DND-41 (cell line): ENCODE results near the gene FANCE.
"Not testable (repeated sequence)": the region's sequence is repeated elsewhere in the genome, so short reads cannot be mapped to it uniquely, and the experiment has no call there.

Source experiments
- ATAC-seq: fragments of 200-7000 bp; cut with Tn5 transposase; 3 replicates; pipeline ENCODE4 v1.9.1; 2021; ENCODE audit warnings: low read depth; ENCODE audit not compliant: insufficient read depth
- DNase-seq: peaks from one replicate; pipeline ENCODE4 v3.0.0-alpha.2; 2020
- H2AFZ ChIP-seq: 2 replicates; pipeline ENCODE4 v1.6.0; 2012; ENCODE audit warnings: low read depth, low read length
- H3K27ac ChIP-seq: 2 replicates; pipeline ENCODE4 v1.5.1; 2012; ENCODE audit warnings: low read length, inconsistent platforms
- H3K27me3 ChIP-seq: fragments of 200-600 bp; sonication (generic); 2 replicates; pipeline ENCODE4 v1.6.0; 2012; ENCODE audit warnings: low read length, mild to moderate bottlenecking, inconsistent platforms; ENCODE audit not compliant: insufficient read depth, poor library complexity
- H3K36me3 ChIP-seq: 2 replicates; pipeline ENCODE4 v1.5.1; 2012; ENCODE audit warnings: low read length, inconsistent platforms; ENCODE audit not compliant: insufficient read depth
- H3K4me1 ChIP-seq: 2 replicates; pipeline ENCODE4 v1.5.1; 2012; ENCODE audit warnings: mild to moderate bottlenecking, low read length; ENCODE audit not compliant: insufficient read depth
- H3K4me2 ChIP-seq: 2 replicates; pipeline ENCODE4 v1.6.0; 2012; ENCODE audit warnings: mild to moderate bottlenecking, moderate library complexity, low read length, inconsistent platforms; ENCODE audit not compliant: insufficient read depth
- H3K4me3 ChIP-seq, 2 experiments: fragments of 200-600 bp in 1 of 2; shearing (Covaris generic) in 1 of 2; 2 replicates each; pipeline ENCODE4 v1.5.1; 2012 to 2016; ENCODE audit warnings: inconsistent platforms in 2 of 2, low read length in 2 of 2, mild to moderate bottlenecking in 2 of 2, low read depth in 1 of 2, moderate library complexity in 1 of 2
- H3K79me2 ChIP-seq: 2 replicates; pipeline ENCODE4 v1.6.0; 2012; ENCODE audit warnings: low read length, inconsistent platforms; ENCODE audit not compliant: insufficient read depth
- H3K9ac ChIP-seq: 2 replicates; pipeline ENCODE4 v1.6.0; 2012; ENCODE audit warnings: low read depth, mild to moderate bottlenecking, inconsistent platforms, low read length, moderate library complexity
- H3K9me3 ChIP-seq: 2 replicates; pipeline ENCODE4 v1.5.1; 2012; ENCODE audit warnings: low read length, moderate library complexity, mild to moderate bottlenecking, inconsistent platforms; ENCODE audit not compliant: insufficient read depth, severe bottlenecking
- H4K20me1 ChIP-seq: 2 replicates; pipeline ENCODE4 v1.6.0; 2012; ENCODE audit warnings: low read length; ENCODE audit not compliant: insufficient read depth
- EZH2 ChIP-seq: IDR thresholded peaks from 3 replicates; pipeline ENCODE4 v1.6.1; 2012; ENCODE audit warnings: borderline replicate concordance, low read depth, mild to moderate bottlenecking, moderate library complexity, low read length, inconsistent platforms; ENCODE audit not compliant: severe bottlenecking
- TF ChIP-seq, protein P1 (sequence below): IDR thresholded peaks from 2 replicates; pipeline ENCODE4 v1.5.1; 2012; ENCODE audit warnings: borderline replicate concordance, low read length, moderate library complexity, mild to moderate bottlenecking; ENCODE audit not compliant: poor library complexity, severe bottlenecking; ENCODE audit errors: extremely low read depth

FANCE gene

GRCh38 chr6:35432291-35432690 lies 19.8 kb upstream of the FANCE start:
- no peak for TF ChIP-seq EZH2
- TF ChIP-seq, protein P1, sequence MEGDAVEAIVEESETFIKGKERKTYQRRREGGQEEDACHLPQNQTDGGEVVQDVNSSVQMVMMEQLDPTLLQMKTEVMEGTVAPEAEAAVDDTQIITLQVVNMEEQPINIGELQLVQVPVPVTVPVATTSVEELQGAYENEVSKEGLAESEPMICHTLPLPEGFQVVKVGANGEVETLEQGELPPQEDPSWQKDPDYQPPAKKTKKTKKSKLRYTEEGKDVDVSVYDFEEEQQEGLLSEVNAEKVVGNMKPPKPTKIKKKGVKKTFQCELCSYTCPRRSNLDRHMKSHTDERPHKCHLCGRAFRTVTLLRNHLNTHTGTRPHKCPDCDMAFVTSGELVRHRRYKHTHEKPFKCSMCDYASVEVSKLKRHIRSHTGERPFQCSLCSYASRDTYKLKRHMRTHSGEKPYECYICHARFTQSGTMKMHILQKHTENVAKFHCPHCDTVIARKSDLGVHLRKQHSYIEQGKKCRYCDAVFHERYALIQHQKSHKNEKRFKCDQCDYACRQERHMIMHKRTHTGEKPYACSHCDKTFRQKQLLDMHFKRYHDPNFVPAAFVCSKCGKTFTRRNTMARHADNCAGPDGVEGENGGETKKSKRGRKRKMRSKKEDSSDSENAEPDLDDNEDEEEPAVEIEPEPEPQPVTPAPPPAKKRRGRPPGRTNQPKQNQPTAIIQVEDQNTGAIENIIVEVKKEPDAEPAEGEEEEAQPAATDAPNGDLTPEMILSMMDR, result no peak
- no peak overlapping the region for H3K27ac ChIP-seq
- H3K9me3 ChIP-seq, result peaks cover 15% of the 10 kb centered on the region
- no peaks in the 10 kb centered on the region for H4K20me1 ChIP-seq
- no peak overlapping the region for H3K4me3 ChIP-seq
- no peak overlapping the region for H2AFZ ChIP-seq
- H3K4me1 ChIP-seq, result no peaks in the 10 kb centered on the region
- DNase-seq, result no peak
- H3K9ac ChIP-seq, result no peak overlapping the region
- ATAC-seq, result no peak
- H3K27me3 ChIP-seq, result no peaks in the 10 kb centered on the region
- no peak overlapping the region for H3K4me2 ChIP-seq
- H3K36me3 ChIP-seq, result 0 out of 2 replicates have a peak, but pooled peaks cover 4% of the 10 kb centered on the region
- H3K79me2 ChIP-seq, result no peaks in the 10 kb centered on the region

GRCh38 chr6:35432702-35433101 lies 19.4 kb upstream of the FANCE start:
- not testable (repeated sequence) for H3K27me3 ChIP-seq, DNase-seq, H3K4me2 ChIP-seq, H3K27ac ChIP-seq, H3K79me2 ChIP-seq, ATAC-seq, H3K4me3 ChIP-seq, H3K9ac ChIP-seq, H3K4me1 ChIP-seq, H2AFZ ChIP-seq, H4K20me1 ChIP-seq, H3K36me3 ChIP-seq
- peaks cover 15% of the 10 kb centered on the region for H3K9me3 ChIP-seq

- Histone ChIP-seq H4K20me1 (no peaks in the 10 kb centered on the region), H3K4me3 (no peak overlapping the region), H3K4me2 (no peak overlapping the region), H3K9me3 (no peaks in the 10 kb centered on the region), H2AFZ (no peak overlapping the region), H3K27ac (no peak overlapping the region), H3K9ac (no peak overlapping the region), H3K4me1 (no peaks in the 10 kb centered on the region), H3K79me2 (no peaks in the 10 kb centered on the region), H3K27me3 (no peaks in the 10 kb centered on the region), H3K36me3 (no peaks in the 10 kb centered on the region)
- ATAC-seq (no peak), DNase-seq (no peak)
- TF ChIP-seq, protein P1, result no peak
- TF ChIP-seq EZH2, result no peak
These were observed 16.9 kb upstream of the FANCE start for GRCh38 chr6:35435074-35435837.

DNA sequence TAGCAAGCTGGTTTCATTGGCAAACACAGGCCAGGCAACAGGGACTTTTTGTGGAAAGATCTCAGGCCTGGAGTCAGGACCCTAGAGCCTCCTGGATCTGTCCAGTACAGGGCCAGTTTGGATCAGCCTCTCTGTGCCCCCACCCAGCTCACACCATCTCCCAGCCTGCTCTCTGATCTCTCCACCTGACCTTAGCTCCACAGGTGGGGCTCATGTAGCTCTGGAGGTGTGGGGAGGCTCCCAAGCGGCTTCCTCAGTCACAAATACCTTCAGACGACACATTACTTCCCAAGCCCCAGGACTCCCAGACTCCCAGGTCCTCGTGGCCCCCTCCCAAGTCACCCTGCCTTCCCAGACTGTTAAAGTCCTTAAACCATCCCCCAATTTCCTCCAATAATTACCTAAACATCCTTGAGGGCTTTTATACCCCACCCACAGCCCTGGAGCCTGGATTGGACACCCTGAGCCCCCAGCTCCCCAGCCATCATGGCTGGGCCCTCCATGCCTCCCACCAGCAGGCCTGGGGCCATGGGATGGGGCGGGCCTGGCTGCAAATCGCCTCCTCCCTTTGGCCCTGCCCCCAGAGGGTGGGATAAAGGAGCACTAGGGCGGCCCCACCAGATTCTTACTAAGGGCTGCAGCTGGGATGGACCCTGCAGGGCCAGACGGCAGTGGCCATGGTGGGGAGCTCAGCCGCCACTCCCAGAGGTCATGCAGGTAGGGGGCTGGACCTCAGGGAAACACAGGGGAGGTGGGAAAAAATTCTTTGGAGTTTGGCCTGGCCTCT lies 15.9 kb upstream of the FANCE start:
- Histone ChIP-seq H3K9me3 (no peaks in the 10 kb centered on the region), H3K79me2 (no peaks in the 10 kb centered on the region), H4K20me1 (no peaks in the 10 kb centered on the region), H3K4me3 (no peak overlapping the region), H3K9ac (no peak overlapping the region), H3K27ac (no peak overlapping the region), H3K4me1 (no peaks in the 10 kb centered on the region), H3K4me2 (no peak overlapping the region), H3K36me3 (no peaks in the 10 kb centered on the region), H2AFZ (no peak overlapping the region), H3K27me3 (no peaks in the 10 kb centered on the region)
- no peak for TF ChIP-seq EZH2
- TF ChIP-seq, protein P1, result no peak
- no peak for DNase-seq
- ATAC-seq, result no peak; the same call in 2 of the 3 replicates

DNA sequence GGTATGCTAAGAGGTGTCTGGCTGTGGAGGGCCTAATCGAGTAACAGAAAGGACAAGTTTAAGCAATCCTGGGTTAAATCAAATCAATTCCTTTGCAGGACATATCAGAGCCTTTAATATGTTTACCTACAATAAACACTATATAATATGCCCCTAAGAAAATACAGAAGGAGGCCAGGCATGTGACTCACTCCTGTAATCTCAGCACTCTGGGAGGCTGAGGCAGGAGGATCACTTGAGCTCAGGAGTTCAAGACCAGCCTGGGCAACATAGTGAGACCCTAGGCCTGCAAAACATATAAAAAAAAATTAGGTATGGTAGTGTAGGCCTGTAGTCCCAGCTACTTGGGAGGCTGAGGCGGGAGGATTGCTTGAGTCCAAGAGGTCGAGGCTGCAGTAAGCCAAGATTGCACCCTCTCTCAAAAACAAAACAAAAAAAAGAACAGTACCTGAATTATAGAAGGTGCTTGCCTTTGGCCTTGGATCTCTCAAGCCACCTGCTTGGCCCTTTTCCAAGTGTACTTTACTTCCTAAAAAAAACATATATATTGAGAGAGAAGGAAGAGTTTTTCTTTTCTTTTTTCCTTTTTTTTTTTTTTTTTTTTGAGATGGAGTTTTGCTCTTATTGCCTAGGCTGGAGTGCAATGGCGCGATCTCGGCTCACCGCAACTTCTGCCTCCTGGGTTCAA lies 13.6 kb upstream of the FANCE start:
- not testable (repeated sequence) for DNase-seq, H3K79me2 ChIP-seq, H3K36me3 ChIP-seq, H3K4me1 ChIP-seq, H3K4me3 ChIP-seq, H3K9me3 ChIP-seq, H3K27ac ChIP-seq, ATAC-seq, H2AFZ ChIP-seq, H3K27me3 ChIP-seq, H3K9ac ChIP-seq, H3K4me2 ChIP-seq, H4K20me1 ChIP-seq
